ENCODE data around the gene RELL2. TPM values are rescaled to one million over a fixed set of nuclear protein-coding genes. Genes with fewer than 3 reads are reported as not detected.

RELL2 gene
- total RNA-seq (1.8 and 3.6 TPM in 2 replicates), polyA plus RNA-seq (2.3 TPM in 1 of 2 replicates, not detected in the other)

GRCh38 chr5:141636413-141637122 is at the start of gene RELL2, which contains the start of gene HDAC3:
Gene RELL2 (plus strand): TSS chr5:141636997. CDS start chr5:141638226, 1,229 bp downstream.
Gene HDAC3 (minus strand): TSS chr5:141636849. CDS start chr5:141636790, 59 bp downstream.
- peak; percentile 92 to 94 for DNase-seq (ENCODE audit: low read depth in 1 of 2, low spot score in 1 of 2)
- H3K4me1 ChIP-seq (ENCODE audit: low read depth), result no peaks in the 10 kb centered on the region
- no peaks in the 10 kb centered on the region for H3K9me3 ChIP-seq (ENCODE audit: low read depth)
- H3K27ac ChIP-seq, result peak within 1 kb of the TSS; percentile 86
- no peak for TF ChIP-seq CTCF (IDR thresholded peaks at IDR 0.05; ENCODE audit: low read depth, low read length)
- H3K27me3 ChIP-seq, result peaks cover 9% of the 10 kb centered on the region
- H3K4me3 ChIP-seq, result peak within 1 kb of the TSS; percentile 89
- H3K36me3 ChIP-seq, result no peaks in the 10 kb centered on the region

- Histone ChIP-seq H3K36me3 (peaks cover 18% of the 10 kb centered on the region), H3K4me1 (ENCODE audit: low read depth) (no peaks in the 10 kb centered on the region), H3K9me3 (ENCODE audit: low read depth) (no peaks in the 10 kb centered on the region), H3K4me3 (no peak overlapping the region), H3K27me3 (no peaks in the 10 kb centered on the region), H3K27ac (no peak overlapping the region)
- DNase-seq (ENCODE audit: low read depth in 1 of 2, low spot score in 1 of 2), result no peak
- no peak for TF ChIP-seq CTCF (IDR thresholded peaks at IDR 0.05; ENCODE audit: low read depth, low read length)
Observed at GRCh38 chr5:141590127-141590526, 46.7 kb upstream of the RELL2 start.

GRCh38 chr5:141596867-141597266 is 39.9 kb upstream of the RELL2 start:
- no peaks in the 10 kb centered on the region for H3K36me3 ChIP-seq
- H3K27ac ChIP-seq, result no peak overlapping the region
- no peak for TF ChIP-seq CTCF (IDR thresholded peaks at IDR 0.05; ENCODE audit: low read depth, low read length)
- DNase-seq (ENCODE audit: low read depth in 1 of 2, low spot score in 1 of 2), result no peak
- H3K4me3 ChIP-seq, result no peak overlapping the region
- no peaks in the 10 kb centered on the region for H3K27me3 ChIP-seq
- no peaks in the 10 kb centered on the region for H3K9me3 ChIP-seq (ENCODE audit: low read depth)
- no peaks in the 10 kb centered on the region for H3K4me1 ChIP-seq (ENCODE audit: low read depth)

- no peak overlapping the region for H3K27ac ChIP-seq
- TF ChIP-seq CTCF (IDR thresholded peaks at IDR 0.05; ENCODE audit: low read depth, low read length), result no peak
Observed at GRCh38 chr5:141597394-141597793, 39.4 kb upstream of the RELL2 start.

GRCh38 chr5:141597814-141598213 is 39.0 kb upstream of the RELL2 start:
- Histone ChIP-seq H3K4me1 (ENCODE audit: low read depth) (no peaks in the 10 kb centered on the region), H3K9me3 (ENCODE audit: low read depth) (no peaks in the 10 kb centered on the region), H3K27me3 (no peaks in the 10 kb centered on the region), H3K27ac (no peak overlapping the region), H3K36me3 (no peaks in the 10 kb centered on the region), H3K4me3 (no peak overlapping the region)
- TF ChIP-seq CTCF (IDR thresholded peaks at IDR 0.05; ENCODE audit: low read depth, low read length), result no peak
- DNase-seq (ENCODE audit: low read depth in 1 of 2, low spot score in 1 of 2), result no peak

More at GRCh38 chr5:141597394-141597793, 39.4 kb upstream of the RELL2 start:
- no peak for DNase-seq (ENCODE audit: low read depth in 1 of 2, low spot score in 1 of 2)
- H3K27me3 ChIP-seq, result no peaks in the 10 kb centered on the region
- no peak overlapping the region for H3K4me3 ChIP-seq
- H3K4me1 ChIP-seq (ENCODE audit: low read depth), result no peaks in the 10 kb centered on the region
- no peaks in the 10 kb centered on the region for H3K36me3 ChIP-seq
- H3K9me3 ChIP-seq (ENCODE audit: low read depth), result no peaks in the 10 kb centered on the region

Data from cardiac muscle cell (in vitro differentiated cells and primary cell).